ENCODE results near the gene KLHDC8A. TPM values are rescaled to one million over a fixed set of nuclear protein-coding genes. Genes with fewer than 3 reads are reported as not detected.
A peak's percentile ranks its signal among the peaks of the same experiment; 100 is the strongest.

The KLHDC8A gene
- total RNA-seq, 1 donor = not detected

DNA sequence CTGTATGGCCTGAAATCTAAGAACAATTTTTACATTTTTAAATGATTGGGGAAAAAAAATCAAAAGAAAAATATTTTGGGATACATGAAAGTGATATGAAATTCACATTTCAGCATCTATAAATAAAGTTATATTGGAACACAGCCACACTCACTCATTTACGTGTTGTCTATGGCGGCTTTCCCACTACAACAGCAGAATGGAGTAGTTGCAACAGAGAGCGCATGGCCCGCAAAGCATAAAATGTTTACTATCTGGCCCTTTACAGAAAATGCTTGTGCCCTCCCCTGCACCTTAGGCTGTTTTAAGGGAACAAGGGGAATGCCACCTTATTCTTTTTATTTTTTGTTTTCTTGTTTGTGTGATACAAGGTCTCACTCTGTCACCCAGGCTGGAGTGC lies 3.5 kb downstream of the KLHDC8A start:
- no peak for DNase-seq (ENCODE audit: low read depth)
- no peak overlapping the region for H3K4me3 ChIP-seq (ENCODE audit: low read depth, low read length)
- TF ChIP-seq, protein P1, sequence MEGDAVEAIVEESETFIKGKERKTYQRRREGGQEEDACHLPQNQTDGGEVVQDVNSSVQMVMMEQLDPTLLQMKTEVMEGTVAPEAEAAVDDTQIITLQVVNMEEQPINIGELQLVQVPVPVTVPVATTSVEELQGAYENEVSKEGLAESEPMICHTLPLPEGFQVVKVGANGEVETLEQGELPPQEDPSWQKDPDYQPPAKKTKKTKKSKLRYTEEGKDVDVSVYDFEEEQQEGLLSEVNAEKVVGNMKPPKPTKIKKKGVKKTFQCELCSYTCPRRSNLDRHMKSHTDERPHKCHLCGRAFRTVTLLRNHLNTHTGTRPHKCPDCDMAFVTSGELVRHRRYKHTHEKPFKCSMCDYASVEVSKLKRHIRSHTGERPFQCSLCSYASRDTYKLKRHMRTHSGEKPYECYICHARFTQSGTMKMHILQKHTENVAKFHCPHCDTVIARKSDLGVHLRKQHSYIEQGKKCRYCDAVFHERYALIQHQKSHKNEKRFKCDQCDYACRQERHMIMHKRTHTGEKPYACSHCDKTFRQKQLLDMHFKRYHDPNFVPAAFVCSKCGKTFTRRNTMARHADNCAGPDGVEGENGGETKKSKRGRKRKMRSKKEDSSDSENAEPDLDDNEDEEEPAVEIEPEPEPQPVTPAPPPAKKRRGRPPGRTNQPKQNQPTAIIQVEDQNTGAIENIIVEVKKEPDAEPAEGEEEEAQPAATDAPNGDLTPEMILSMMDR (IDR thresholded peaks at IDR 0.05; ENCODE audit: insufficient read depth, low read length) = no peak

DNA sequence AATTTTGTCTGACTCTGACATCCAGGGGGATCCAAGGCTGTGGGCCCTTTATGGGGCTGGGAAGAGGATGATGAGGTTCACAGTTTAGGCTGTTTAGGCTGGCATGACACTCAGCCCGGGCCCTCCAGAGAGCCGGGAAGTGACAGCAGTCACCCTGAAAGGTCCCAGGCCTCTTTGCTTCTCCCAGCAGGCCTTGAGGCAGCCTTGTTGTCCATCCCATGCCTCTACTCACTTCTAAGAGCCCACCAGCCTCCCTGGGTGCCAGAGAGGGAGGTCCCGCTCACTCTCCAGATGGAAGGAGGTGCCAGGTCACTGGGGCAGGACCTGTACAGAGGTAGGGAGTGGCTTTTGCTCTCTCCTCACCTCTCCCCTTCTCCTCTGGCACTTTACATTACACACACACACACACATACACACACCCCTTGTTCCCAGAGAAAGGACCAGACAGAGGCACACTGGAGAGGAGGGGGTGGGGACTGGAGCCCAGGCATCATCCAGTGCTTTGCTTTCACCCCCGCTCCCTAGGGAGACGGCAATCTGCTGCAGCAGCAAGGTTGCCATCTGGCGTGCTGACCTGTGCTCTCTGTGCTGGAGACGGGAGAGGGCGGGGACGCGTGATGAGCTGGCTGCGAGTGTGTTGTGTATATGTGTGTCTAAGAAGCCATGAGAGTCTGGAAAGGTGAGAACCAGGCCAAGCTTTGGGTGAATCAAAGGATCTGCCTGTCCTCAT lies 4.6 kb downstream of the KLHDC8A start:
- DNase-seq (ENCODE audit: low read depth) = peak; percentile 41
- no peak overlapping the region for H3K4me3 ChIP-seq (ENCODE audit: low read depth, low read length)
- TF ChIP-seq, protein P1 (IDR thresholded peaks at IDR 0.05; ENCODE audit: insufficient read depth, low read length) = no peak

DNA sequence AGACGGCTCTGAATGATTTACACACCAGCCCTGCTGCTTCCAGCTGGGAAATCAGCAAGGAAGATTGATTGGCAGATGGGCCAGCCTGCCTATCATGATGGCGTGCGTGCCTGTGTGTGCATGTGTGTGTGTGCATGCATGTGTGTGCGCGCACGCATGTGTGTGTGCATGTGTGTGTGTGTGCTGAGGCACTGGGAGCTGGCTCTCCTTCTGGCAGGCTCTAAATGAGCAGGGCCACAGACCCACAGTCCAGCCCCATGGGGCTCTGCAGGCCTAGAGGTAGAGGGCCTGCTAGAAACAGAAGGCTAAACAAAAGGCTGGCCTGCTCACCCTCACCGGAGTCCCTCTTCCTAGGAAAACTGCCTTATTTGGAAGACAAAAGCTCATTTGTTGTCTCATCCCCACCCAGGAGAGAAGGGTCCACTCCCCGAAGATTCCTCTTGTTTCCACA lies 6.0 kb downstream of the KLHDC8A start:
- DNase-seq (ENCODE audit: low read depth) = no peak
- H3K4me3 ChIP-seq (ENCODE audit: low read depth, low read length) = no peak overlapping the region
- TF ChIP-seq, protein P1 (IDR thresholded peaks at IDR 0.05; ENCODE audit: insufficient read depth, low read length) = no peak

DNA sequence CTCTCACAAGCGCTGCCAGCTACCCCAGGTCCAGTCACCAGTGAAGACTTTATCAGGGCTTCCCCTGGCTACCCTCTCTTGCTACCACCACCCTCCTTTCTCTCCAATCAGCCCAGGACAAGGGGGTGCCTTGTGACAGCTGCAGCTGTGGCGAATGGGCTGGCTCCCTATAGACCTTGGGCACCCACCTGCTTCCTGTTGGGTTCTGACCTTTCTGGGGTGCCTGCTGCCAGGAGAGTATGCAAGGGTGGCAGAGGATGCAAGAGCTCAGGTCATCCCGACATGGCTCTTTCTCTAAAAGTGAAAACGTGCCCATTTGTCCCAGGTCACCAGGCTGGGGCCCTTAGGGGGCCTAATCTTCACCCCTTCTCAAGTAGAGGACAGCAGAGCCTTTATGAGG lies 6.6 kb downstream of the KLHDC8A start:
- TF ChIP-seq, protein P1 (IDR thresholded peaks at IDR 0.05; ENCODE audit: insufficient read depth, low read length) = no peak
- no peak overlapping the region for H3K4me3 ChIP-seq (ENCODE audit: low read depth, low read length)
- DNase-seq (ENCODE audit: low read depth) = no peak

DNA sequence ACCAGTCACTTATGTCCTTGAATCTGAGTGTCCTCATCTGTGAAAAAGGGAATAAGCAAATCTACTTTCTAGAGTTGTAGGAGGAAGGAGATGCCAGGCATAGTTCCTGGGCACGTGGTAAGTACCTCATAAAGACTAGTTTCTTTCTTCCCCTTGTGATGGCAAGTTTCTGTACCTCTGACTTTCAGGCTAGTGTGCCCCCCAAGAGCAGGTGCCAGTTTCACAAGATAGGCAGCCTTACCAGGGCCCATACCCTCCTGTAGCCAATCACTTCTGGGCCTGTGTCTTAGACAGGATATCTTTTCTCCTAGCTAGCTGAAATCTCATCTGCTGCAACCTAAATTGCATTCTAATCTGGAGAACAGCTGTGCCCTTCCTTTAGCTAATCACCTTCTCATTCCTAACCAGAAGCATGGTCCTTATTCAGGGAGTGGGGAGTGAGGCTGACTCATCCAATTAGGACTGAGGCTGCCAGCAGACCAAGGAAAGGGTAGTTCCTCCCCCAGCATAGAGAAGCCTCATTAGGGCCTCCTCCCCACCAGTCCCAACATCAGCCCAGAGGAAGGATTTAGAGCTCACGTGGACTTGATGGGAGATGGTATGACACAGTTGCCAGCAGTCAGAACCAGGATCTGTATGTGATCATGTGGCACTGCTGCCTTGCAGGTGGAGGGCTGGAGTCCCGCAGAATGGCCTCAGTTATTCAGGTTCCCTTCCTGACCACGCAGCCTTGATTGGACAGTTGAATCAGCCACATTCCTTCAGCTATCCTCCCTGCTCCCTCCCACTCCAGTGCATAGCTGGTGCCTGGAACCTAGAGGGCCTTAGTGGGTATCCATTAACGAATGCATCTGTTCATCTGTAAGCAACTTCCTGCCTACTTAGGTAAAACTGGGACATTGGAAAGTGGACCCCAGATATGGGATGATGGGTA lies 7.9 kb downstream of the KLHDC8A start:
- TF ChIP-seq, protein P1 (IDR thresholded peaks at IDR 0.05; ENCODE audit: insufficient read depth, low read length) = no peak
- no peak for DNase-seq (ENCODE audit: low read depth)
- H3K4me3 ChIP-seq (ENCODE audit: low read depth, low read length) = no peak overlapping the region

DNA sequence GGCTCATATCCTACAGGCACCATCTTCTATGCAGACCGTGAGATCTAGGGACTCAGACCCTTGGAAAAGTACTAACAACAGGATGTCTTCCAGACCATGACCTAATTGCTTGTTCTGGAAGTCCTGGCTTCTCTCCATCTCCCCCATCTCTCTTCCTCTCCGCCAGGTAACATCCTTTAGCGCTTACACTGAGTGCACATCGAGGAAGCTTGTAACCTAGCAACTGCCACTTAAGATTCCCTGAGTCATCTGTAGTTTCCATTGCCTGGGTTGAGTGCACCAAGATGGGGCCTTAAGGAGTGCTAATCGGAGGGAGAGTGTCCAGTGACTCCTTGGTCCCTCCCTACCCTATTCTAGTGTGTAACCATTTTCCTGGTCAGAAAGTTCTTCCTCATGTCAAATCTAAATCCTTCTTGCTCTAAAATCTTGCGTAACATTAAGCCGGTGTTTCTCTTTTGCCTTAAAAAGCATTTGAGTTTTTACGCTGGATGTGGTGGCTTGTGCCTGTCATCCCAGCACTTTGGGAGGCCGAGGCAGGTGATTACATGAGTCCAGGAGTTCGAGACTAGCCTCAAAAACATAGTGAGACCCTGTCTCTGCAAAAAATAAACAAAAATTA lies 9.7 kb downstream of the KLHDC8A start:
- H3K4me3 ChIP-seq (ENCODE audit: low read depth, low read length) = no peak overlapping the region
- no peak for DNase-seq (ENCODE audit: low read depth)
- TF ChIP-seq, protein P1 (IDR thresholded peaks at IDR 0.05; ENCODE audit: insufficient read depth, low read length) = no peak

Data from fibroblast of the aortic adventitia (primary cell).